ENCODE data around the gene EBF3.

EBF3 gene

DNA sequence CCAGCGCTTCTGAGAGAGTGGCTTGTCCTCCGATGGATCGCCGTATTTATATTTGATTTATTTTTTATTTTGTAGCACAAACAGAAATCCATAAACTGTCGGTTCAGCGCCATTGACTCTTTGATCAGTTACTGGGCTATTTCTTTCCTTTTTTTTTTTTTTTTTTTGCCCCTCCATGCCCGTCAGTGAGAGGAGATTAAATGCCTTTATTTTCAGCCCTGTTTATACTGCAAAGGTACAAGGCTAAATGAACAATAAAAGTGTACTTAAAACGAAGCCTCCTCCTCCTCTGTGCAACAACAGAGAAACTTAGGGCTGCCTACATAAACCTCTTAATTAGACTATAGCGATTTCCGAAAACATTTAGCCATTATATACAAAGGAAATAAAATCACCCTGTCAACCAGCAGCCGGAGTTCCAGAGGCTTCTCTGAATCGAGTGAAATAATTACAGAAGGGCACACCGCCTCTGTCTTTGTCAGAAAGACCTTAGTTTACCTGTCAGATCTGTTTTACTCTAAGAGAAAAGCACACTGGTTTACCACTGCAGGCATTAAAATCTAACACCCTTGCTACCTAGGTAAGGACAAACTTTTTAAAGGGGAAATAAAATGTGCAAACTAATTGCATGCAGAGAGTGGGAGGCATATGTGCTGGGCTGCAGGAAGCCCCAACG, 3.5 kb downstream of the EBF3 start:
- no peak for DNase-seq (ENCODE audit: low spot score)
- TF ChIP-seq CTCF (conservative IDR thresholded peaks at IDR 0.05; ENCODE audit: low read depth), result no peak
- no peak overlapping the region for H3K27ac ChIP-seq
- POLR2A ChIA-PET (ENCODE audit: low non-redundant PET), result no interaction called here
- CTCF ChIA-PET, result interaction anchor here (1.0 kb wide), 1 partner anchor 149 kb away, joined by 3 read pairs; no protein-coding TSS in a partner anchor

DNA sequence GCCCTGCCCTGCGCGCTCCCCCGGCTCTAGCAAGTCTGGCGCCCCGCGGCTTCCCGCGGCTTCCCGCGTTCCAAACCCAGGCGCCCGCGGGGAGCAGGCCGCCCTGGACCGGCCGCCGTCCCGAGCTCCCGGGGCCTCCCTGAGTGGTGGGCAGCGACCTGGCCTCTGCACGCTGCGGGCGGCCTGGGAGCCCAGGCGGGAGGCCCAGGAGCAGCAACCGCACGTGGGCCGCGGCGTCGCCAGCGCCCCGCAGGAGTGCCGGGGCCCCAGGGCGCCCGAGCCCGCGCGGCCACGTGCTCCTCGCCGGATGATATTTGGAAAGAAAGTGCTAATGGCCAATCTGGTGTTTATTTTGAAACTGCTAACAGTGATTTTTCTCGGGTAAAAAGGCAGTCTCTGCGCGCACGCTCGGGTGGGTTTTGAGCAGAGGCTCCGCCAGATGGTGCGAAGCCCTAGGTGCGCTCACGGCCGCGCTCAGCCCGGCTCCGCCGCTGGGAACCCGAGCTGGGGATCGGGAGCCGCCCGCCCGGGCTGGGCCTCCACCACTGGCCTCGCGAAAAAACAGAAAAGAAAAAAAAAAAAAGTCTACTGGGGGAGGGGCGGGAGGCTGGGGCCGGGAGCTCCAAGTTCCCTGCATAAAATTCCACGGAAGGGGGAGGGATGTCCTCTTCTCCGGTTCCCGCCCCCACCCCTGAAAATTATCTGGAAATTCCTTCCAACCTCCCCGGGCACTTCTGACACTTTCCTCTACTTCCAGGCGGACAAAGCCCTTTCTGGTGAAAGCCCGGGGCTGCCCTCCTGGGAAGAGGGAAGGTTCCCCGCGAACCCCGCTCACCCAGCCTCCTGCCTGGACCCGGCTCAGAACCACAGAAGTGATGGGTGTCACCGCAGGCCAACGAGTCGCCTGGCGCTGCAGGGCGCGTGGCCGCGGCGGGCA, 4.3 kb downstream of the EBF3 start:
- ChIA-PET POLR2A (ENCODE audit: low non-redundant PET) (no interaction called here), CTCF (interaction anchor here (0.6 kb wide), 1 partner anchor 398 kb away, joined by 3 read pairs; no protein-coding TSS in a partner anchor)
- no peak for TF ChIP-seq CTCF (conservative IDR thresholded peaks at IDR 0.05; ENCODE audit: low read depth)
- DNase-seq (ENCODE audit: low spot score), result no peak
- H3K27ac ChIP-seq, result no peak overlapping the region

GRCh38 chr10:129958629-129959543, 5.2 kb downstream of the EBF3 start:
- CTCF ChIA-PET, result interaction anchor here (0.6 kb wide), 1 partner anchor 397 kb away, joined by 3 read pairs; no protein-coding TSS in a partner anchor
- no peak for TF ChIP-seq CTCF (conservative IDR thresholded peaks at IDR 0.05; ENCODE audit: low read depth)
- H3K27ac ChIP-seq, result no peak overlapping the region
- POLR2A ChIA-PET (ENCODE audit: low non-redundant PET), result no interaction called here
- DNase-seq (ENCODE audit: low spot score), result no peak

GRCh38 chr10:129958148-129958628, 5.9 kb downstream of the EBF3 start:
- no peak for TF ChIP-seq CTCF (conservative IDR thresholded peaks at IDR 0.05; ENCODE audit: low read depth)
- ChIA-PET CTCF (no interaction called here), POLR2A (ENCODE audit: low non-redundant PET) (no interaction called here)
- H3K27ac ChIP-seq, result no peak overlapping the region
- no peak for DNase-seq (ENCODE audit: low spot score)

DNA sequence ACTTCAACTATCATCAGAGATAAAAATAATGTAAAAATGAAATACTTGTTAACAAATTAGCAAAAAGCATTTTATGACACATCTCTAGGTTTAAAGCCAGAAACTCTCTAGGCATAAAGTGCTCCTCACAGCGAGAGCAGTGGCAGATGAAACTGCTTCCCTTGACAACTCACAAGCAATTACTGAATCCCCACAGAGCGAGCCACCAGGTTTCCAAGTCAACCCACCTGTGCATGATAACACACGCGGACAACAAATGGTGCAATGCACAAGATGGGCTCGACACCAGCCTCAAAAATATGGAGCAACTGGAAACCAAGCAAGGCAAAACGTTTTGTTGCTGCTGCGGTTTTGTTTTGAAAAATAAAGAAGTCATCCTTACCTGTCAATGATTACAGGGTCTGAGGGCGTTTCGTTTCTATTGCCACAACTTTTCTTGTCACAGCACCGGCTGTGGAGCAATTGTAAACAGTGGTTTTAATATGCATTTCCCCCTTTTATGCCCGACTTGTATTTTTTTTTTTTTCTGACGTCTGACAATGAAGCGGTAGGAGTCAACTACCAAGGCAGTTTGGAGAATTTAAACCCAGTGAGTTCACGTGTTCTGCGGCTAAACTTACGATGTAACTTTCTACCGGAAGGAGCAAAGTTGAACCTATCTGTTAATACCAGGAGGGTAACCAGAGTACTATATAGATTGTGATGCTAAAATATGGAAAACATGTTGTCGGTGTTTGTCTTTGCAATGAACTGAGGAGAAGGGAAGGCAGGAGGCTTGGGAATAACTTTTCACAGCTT, 7.0 kb downstream of the EBF3 start:
- no peak for TF ChIP-seq CTCF (conservative IDR thresholded peaks at IDR 0.05; ENCODE audit: low read depth)
- no peak for DNase-seq (ENCODE audit: low spot score)
- no peak overlapping the region for H3K27ac ChIP-seq
- ChIA-PET POLR2A (ENCODE audit: low non-redundant PET) (no interaction called here), CTCF (interaction anchor here (0.7 to 1.5 kb wide), 2 partner anchors 14 to 261 kb away, joined by 3 read pairs; no protein-coding TSS in a partner anchor)
